Fibroblast of the aortic adventitia (primary cell): ENCODE data around the gene STXBP1. TPM values are rescaled to one million over a fixed set of nuclear protein-coding genes. Genes with fewer than 3 reads are reported as not detected.

ENCODE experiments used
- DNase-seq: peaks from one replicate; pipeline ENCODE4 v3.0.0-alpha.2; 2010; ENCODE audit warnings: low read depth
- H3K4me3 ChIP-seq: 2 replicates; pipeline ENCODE4 v1.5.1; 2011; ENCODE audit warnings: low read depth, mild to moderate bottlenecking, control low read depth, low read length, moderate library complexity
- CTCF ChIP-seq: IDR thresholded peaks from 2 replicates; pipeline ENCODE4 v1.5.1; 2011; ENCODE audit warnings: mild to moderate bottlenecking, low read length, control low read depth, inconsistent platforms; ENCODE audit not compliant: insufficient read depth
- total RNA-seq: library from RNA; depleted of rRNA; stranded (reverse); fragments of >200 nt; gene quantifications from 2 replicates; pipeline ENCODE4 v1.2.3, GENCODE V29; 2012; ENCODE audit warnings: low replicate concordance

STXBP1 gene
- total RNA-seq, 1 donor, result 25.5 TPM

DNA sequence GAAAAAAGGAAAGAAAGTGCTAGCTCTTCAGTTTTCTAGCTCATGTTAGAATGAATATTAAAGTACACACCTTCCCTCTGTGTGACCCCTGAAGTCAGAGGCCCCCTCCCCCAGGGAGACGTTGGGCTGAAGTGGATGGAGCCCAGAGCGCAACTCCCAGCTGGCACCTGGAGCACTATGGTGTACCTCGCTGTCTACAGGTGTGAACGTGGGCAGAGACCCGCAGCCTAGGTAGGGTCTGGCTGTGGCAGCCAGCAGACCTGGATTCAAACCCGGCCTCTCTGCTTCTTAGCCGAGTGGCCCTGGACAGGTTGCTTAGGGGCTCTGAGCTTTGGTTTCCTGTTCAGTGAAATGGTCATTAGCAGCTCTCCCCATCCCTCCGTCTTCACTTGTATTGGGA, 116.7 kb downstream of the STXBP1 start:
- no peak for TF ChIP-seq CTCF
- no peak for DNase-seq
- H3K4me3 ChIP-seq, result no peak overlapping the region

DNA sequence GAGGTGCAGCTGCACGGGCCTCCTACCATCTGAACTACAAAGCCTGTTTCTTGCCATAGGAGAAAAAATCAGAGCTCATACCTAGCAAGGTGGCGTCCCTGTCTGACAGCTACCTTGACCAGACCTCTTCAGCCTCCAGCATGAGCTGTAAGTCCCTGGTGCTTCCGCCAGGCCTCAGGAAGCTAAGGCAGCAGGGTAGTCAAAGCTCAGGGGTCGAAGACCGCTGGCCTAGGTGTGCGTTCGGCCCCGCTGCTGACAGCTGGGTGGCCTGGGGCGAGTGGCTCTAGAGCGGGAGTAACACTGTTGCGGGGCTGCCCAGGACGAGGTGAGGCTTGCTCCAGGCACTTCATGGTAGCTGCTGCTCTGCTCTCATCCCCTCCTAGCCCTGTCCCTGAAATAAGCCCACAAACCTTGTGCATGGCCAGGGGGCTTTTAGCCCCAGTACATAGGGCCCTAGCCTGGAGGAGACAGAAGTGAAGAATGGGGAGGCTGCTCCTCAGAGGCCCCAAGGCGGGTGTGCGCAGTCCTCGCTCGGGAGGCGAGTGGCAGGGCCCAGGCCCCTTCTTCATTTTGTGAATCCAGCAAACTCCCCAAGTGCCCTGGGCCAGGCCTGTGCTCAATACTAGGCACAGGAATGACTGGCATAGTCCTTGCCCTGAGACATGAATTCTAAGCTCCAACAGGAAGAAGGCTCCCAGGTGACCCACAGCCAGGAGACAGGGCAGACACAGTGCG, 117.6 kb downstream of the STXBP1 start:
- H3K4me3 ChIP-seq, result no peak overlapping the region
- DNase-seq, result no peak
- TF ChIP-seq CTCF, result no peak

DNA sequence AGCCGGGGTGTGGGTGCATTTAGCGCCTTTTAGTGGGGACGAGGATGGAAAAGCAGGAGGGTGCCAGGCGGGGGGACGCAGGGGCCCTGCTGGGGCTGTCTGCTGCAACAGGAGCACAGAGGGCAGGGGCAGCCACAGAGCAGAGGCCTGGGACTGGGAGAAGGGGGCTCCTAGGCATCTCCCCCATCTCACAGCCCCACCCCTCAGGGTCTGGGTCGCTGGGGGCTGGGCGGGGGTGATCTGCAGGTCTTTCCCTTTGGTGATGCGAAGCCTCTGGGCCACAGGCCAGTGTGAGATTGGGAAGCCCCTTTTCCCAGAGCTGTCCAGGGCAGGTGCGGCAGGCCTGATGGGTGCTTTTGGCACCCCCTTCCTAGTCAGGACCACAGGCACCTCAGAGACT, 118.2 kb downstream of the STXBP1 start:
- no peak for DNase-seq
- no peak for TF ChIP-seq CTCF
- no peak overlapping the region for H3K4me3 ChIP-seq

DNA sequence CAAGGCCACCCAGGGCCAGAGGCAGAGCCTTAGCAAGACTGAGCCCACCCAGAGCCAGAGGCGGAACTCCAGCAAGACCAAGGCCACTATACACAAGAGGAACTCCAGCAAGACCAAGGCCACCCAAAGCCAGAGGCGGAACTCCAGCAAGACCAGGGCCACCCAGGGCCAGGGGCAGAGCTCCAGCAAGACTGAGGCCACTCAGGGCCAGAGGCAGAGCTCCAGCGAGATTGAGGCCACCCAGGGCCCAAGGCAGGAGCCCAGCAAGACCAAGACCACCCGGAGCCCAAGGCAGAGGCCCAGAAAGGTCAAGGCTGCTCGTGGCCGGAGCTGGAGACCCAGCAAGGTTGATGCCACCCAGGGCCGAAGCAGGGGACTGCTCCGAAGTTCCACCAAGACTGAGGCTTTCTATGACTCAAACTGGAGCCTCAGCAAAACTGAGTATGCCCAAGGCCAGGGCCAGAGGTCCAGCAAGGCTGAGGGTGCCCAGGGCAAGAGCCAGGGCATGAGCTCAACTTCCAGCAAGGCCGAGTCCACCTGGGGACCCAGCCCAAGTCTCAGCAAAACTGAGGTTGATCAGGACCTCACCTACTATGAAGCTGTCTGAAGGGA, 118.8 kb downstream of the STXBP1 start:
- no peak overlapping the region for H3K4me3 ChIP-seq
- no peak for DNase-seq
- TF ChIP-seq CTCF, result no peak

GRCh38 chr9:127731938-127732337, 119.9 kb downstream of the STXBP1 start:
- no peak for DNase-seq
- no peak for TF ChIP-seq CTCF
- H3K4me3 ChIP-seq, result no peak overlapping the region

GRCh38 chr9:127732444-127732843, 120.4 kb downstream of the STXBP1 start:
- no peak overlapping the region for H3K4me3 ChIP-seq
- TF ChIP-seq CTCF, result no peak
- no peak for DNase-seq
